Esophagus squamous epithelium (tissue), 5 donors: ENCODE measurements around the gene AIFM3. TPM values are rescaled to one million over a fixed set of nuclear protein-coding genes. Genes with fewer than 3 reads are reported as not detected.

ENCODE experiments used
- DNase-seq: peaks from one replicate; lab custom pipeline; 2025; lab: John Stamatoyannopoulos, UW
- H3K27ac ChIP-seq, 4 donors: fragments of 200-600 bp; sonication (generic); one replicate each; pipeline ENCODE4 v1.5.1; 2016 to 2019; ENCODE audit warnings: mild to moderate bottlenecking in 1 of 4
- H3K27me3 ChIP-seq, 4 donors: fragments of 200-600 bp; sonication (generic); 1 replicate in 3 of 4; 2 replicates in 1 of 4; pipeline versions ENCODE4 v1.5.1 to v1.6.0; 2017 to 2021; ENCODE audit warnings: antibody characterized with exemption in 1 of 4
- H3K36me3 ChIP-seq, 3 donors: fragments of 200-600 bp; sonication (generic); one replicate each; pipeline ENCODE4 v1.5.1; 2016 to 2019
- H3K4me1 ChIP-seq, 3 donors: fragments of 200-600 bp; sonication (generic); one replicate each; pipeline ENCODE4 v1.5.1; 2017 to 2019
- H3K4me3 ChIP-seq, 4 donors: fragments of 200-600 bp; sonication (generic); 1 replicate in 3 of 4; 2 replicates in 1 of 4; pipeline ENCODE4 v1.5.1; 2016 to 2019; ENCODE audit warnings: mild to moderate bottlenecking in 2 of 4, moderate library complexity in 1 of 4
- H3K9me3 ChIP-seq, 3 donors: fragments of 200-600 bp; sonication (generic); one replicate each; pipeline ENCODE4 v1.5.1; 2016 to 2019
- POLR2A ChIP-seq, 4 donors: fragments of 450-650 bp; IDR thresholded peaks; one replicate each; pipeline ENCODE4 v1.6.1; 2017; ENCODE audit warnings: antibody characterized with exemption in 4 of 4, mild to moderate bottlenecking in 4 of 4, moderate library complexity in 3 of 4
- WGBS, 2 donors: methylation state at CpG; one replicate each; pipeline ENCODE4 v1.1.5; 2018; 5-methylcytosine and 5-hydroxymethylcytosine counted together
- intact Hi-C: fragments of 100-400 bp; cut with DNase I; formaldehyde crosslinking; loops from one replicate; pipeline ENCODE4 v1.15.0; 2022
- total RNA-seq, 4 donors: library from RNA; depleted of rRNA; stranded (reverse); fragments of >200 nt; gene quantifications; one replicate each; pipeline ENCODE4 v1.1.0, GENCODE V29; 2016
- TF ChIP-seq, protein P1 (sequence below), 6 experiments: fragments of 450-650 bp in 4 of 6; fragments of 200-600 bp in 2 of 6; sonication (generic) in 2 of 6; IDR thresholded peaks; one replicate each; pipeline ENCODE4 v1.5.1; 2016 to 2019; ENCODE audit warnings: antibody characterized with exemption in 6 of 6, mild to moderate bottlenecking in 4 of 6, moderate library complexity in 4 of 6
- donor health status: DM: yes; HTN: yes; CAD: no.

The AIFM3 gene
- total RNA-seq, 4 donors from 2014 or later = 0.30 to 1.9 (median 0.94) TPM

DNA sequence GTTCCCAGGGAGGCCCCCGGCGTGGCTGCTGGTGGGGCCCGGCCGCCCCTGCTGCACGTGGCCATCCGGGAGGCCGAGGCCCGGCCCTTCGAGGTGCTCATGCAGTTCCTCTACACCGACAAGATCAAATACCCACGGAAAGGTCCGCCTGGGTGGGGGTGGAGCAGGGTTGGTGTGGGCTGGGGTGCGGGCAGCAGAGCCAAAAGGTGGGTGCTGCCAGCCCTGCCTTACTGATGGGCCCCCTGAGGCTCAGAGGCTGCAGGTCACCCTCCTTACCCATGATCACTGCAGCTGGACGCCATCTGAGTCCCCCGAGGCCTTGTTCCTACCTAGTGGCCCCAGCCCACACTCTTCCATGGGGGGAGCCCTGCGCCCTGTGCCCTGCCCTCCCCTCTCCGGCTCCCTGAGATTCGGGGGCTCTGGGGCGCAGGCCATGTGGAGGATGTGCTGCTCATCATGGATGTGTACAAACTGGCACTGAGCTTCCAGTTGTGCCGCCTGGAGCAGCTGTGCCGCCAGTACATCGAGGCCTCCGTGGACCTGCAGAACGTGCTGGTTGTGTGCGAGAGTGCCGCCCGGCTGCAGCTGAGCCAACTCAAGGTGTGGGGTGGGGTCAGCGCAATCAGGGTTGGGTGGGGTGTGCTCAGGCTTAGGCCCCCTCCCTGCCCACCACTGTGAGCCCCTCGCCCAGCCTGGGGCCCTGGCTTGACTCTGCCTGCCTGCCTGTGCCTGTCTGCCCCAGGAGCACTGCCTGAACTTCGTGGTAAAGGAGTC, 27.3 kb downstream of the AIFM3 start:
- WGBS, 2 donors = 88% methylated on average over 6 of the region's 30 CpGs; no CpG with 5 or more reads in 1 of the 2 donors
- Histone ChIP-seq H3K27ac (no peak overlapping the region), H3K9me3 (no peaks in the 10 kb centered on the region), H3K27me3 (no peaks in the 10 kb centered on the region), H3K4me3 (no peak overlapping the region), H3K36me3 (peaks cover 18 to 99% (median 39%) of the 10 kb centered on the region in 3 donors), H3K4me1 (peaks cover 0 to 11% (median 0%) of the 10 kb centered on the region in 3 donors)
- intact Hi-C loops = no loop called here
- no peak for TF ChIP-seq POLR2A (IDR thresholded peaks at IDR 0.05)
- TF ChIP-seq, protein P1, sequence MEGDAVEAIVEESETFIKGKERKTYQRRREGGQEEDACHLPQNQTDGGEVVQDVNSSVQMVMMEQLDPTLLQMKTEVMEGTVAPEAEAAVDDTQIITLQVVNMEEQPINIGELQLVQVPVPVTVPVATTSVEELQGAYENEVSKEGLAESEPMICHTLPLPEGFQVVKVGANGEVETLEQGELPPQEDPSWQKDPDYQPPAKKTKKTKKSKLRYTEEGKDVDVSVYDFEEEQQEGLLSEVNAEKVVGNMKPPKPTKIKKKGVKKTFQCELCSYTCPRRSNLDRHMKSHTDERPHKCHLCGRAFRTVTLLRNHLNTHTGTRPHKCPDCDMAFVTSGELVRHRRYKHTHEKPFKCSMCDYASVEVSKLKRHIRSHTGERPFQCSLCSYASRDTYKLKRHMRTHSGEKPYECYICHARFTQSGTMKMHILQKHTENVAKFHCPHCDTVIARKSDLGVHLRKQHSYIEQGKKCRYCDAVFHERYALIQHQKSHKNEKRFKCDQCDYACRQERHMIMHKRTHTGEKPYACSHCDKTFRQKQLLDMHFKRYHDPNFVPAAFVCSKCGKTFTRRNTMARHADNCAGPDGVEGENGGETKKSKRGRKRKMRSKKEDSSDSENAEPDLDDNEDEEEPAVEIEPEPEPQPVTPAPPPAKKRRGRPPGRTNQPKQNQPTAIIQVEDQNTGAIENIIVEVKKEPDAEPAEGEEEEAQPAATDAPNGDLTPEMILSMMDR (IDR thresholded peaks at IDR 0.05) = no peak
- DNase-seq = no peak

DNA sequence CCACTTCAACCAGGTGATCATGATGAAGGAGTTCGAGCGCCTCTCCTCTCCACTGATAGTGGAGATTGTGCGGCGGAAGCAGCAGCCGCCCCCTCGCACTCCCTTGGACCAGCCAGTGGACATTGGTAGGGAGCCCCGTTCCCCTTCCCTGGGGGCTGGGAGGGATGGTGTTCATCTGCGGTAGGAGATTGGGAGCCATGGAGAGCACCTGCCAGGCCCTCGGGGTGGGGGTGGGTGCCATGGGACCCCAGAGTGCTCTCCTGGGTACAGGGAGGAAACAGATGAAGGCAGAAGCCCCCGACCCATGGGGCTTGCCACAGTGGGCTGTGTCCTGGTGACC, 27.8 kb downstream of the AIFM3 start:
- intact Hi-C loops = no loop called here
- no peak for DNase-seq
- no peak for TF ChIP-seq POLR2A (IDR thresholded peaks at IDR 0.05)
- H3K27me3 ChIP-seq = no peaks in the 10 kb centered on the region
- H3K4me1 ChIP-seq = peaks cover 0 to 17% (median 5%) of the 10 kb centered on the region in 3 donors
- no peak overlapping the region for H3K4me3 ChIP-seq
- H3K9me3 ChIP-seq = no peaks in the 10 kb centered on the region
- H3K36me3 ChIP-seq = peaks cover 23 to 100% (median 44%) of the 10 kb centered on the region in 3 donors
- 60 to 82% methylated on average over 1 to 2 of the region's 10 CpGs for WGBS, 2 donors
- no peak overlapping the region for H3K27ac ChIP-seq

DNA sequence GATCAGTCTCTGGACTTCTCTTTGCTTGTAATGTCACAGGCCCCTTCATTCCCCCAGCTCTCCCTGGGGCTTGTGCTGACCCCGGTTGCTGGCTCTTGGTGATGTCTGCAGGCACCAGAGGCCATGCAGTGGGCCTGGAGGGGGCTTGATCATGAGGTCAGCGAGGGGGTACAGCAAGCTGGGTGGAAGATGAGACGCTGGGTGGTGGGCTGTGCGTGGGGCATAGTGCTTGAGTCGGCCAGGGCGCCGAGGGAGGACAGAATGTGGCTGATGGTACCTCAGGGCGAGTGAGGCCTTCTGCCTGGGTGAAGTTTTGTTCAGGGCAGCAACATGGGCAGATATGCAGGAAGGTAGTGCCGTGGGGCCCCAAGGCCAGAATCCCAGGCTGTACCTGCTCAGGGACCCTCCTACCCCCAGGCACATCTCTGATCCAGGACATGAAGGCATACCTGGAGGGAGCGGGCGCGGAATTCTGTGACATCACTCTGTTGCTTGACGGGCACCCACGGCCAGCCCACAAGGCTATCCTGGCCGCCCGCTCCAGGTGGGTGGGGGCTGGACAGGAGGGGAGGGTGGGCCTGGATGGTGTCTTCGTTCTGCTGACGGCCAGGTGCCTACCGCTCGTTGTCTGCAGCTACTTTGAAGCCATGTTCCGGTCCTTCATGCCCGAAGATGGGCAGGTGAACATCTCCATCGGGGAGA, 28.4 kb downstream of the AIFM3 start:
- Histone ChIP-seq H3K36me3 (peaks cover 25 to 100% (median 47%) of the 10 kb centered on the region in 3 donors), H3K4me3 (no peak overlapping the region), H3K9me3 (no peaks in the 10 kb centered on the region), H3K27ac (no peak overlapping the region), H3K27me3 (no peaks in the 10 kb centered on the region), H3K4me1 (peaks cover 5 to 23% (median 11%) of the 10 kb centered on the region in 3 donors)
- no peak for DNase-seq
- intact Hi-C loops = no loop called here
- TF ChIP-seq, protein P1 (IDR thresholded peaks at IDR 0.05) = no peak
- no peak for TF ChIP-seq POLR2A (IDR thresholded peaks at IDR 0.05)
- 88 to 97% methylated on average over 6 to 11 of the region's 23 CpGs for WGBS, 2 donors

DNA sequence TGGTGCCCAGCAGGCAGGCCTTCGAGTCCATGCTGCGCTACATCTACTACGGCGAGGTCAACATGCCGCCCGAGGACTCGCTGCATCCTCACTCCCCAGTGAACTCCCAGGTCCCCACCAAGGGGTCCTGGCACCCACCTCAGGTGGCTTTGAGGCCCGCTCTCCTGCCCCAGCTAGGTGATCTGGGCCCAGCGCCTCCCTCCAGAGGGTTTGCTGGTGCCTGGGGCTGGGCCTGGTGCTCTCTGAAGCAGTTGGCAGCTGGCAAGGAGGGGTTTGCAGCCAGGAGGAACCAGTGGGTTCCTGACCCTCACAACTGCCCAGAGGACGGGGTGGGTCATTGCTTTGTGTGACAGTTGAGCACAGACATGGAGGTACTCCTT, 29.0 kb downstream of the AIFM3 start:
- TF ChIP-seq, protein P1 (IDR thresholded peaks at IDR 0.05) = no peak
- TF ChIP-seq POLR2A (IDR thresholded peaks at IDR 0.05) = no peak
- intact Hi-C loops = no loop called here
- DNase-seq = no peak
- Histone ChIP-seq H3K9me3 (no peaks in the 10 kb centered on the region), H3K4me3 (no peak overlapping the region), H3K4me1 (peaks cover 11 to 28% (median 17%) of the 10 kb centered on the region in 3 donors), H3K27me3 (no peaks in the 10 kb centered on the region), H3K27ac (no peak overlapping the region), H3K36me3 (peaks cover 25 to 95% (median 47%) of the 10 kb centered on the region in 3 donors)
- WGBS, 2 donors = 83% methylated on average over 1 of the region's 10 CpGs; no CpG with 5 or more reads in 1 of the 2 donors

DNA sequence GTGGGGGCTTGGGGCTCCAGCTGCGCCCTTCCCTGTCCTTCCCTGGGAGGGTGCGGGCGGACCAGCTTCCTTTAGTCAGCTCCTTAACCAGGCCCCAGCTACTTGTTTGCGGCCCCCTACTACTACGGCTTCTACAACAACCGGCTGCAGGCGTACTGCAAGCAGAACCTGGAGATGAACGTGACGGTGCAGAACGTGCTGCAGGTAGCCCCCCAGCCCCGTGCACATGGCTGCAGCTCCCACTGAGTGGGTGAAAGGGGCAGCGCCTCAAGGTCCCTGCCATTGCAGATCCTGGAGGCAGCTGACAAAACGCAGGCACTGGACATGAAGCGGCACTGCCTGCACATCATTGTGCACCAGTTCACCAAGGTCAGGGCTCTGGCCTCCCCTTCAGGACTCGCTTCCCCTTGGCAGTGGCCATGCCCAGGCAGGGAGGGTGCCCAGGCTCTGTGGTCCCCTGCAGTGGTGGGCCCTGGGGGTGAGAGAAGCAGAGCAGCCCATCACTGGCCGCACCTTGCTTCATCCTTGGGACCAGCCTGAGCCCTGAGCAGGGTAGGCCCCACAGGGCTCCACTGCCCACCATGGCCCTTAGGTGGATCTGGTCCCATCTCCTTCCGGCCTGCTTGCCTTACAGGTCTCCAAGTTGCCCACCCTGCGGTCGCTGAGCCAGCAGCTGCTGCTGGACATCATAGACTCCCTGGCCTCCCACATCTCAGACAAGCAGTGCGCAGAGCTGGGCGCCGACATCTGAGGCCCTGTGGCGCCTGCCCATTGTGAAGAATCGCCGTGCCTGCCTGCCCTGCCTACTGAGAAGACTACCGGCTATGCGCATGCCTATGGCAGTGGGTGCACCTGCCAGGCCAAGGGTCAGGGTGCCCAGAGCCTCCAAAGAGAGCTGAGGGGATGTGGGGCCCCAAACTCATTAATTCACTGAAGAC, 29.8 kb downstream of the AIFM3 start:
- no peaks in the 10 kb centered on the region for H3K9me3 ChIP-seq
- intact Hi-C loops = no loop called here
- WGBS, 2 donors = 80 to 94% methylated on average over 5 to 13 of the region's 27 CpGs
- H3K4me1 ChIP-seq = peaks cover 15 to 33% (median 18%) of the 10 kb centered on the region in 3 donors
- DNase-seq = no peak
- H3K36me3 ChIP-seq = peaks cover 25 to 87% (median 43%) of the 10 kb centered on the region in 3 donors
- no peaks in the 10 kb centered on the region for H3K27me3 ChIP-seq
- no peak overlapping the region for H3K4me3 ChIP-seq
- no peak for TF ChIP-seq POLR2A (IDR thresholded peaks at IDR 0.05)
- TF ChIP-seq, protein P1 (IDR thresholded peaks at IDR 0.05) = no peak
- no peak overlapping the region for H3K27ac ChIP-seq
